Fibroblast of pulmonary artery (primary cell): Measurements from ENCODE around the gene CLEC4G.

Experiments used
- DNase-seq: peaks from one replicate; pipeline ENCODE4 v3.0.0-alpha.2; 2010; ENCODE audit warnings: low read depth
- H3K4me3 ChIP-seq: replicated peaks from 2 replicates; pipeline ENCODE4 v1.5.1; 2011; ENCODE audit warnings: low read depth, mild to moderate bottlenecking, control low read depth, low read length, moderate library complexity
- CTCF ChIP-seq: IDR thresholded peaks from 2 replicates; pipeline ENCODE4 v1.5.1; 2011; ENCODE audit warnings: mild to moderate bottlenecking, control low read depth, low read length, inconsistent platforms; ENCODE audit errors: missing control alignments

CLEC4G gene

GRCh38 chr19:7710616-7711015 lies 21.3 kb downstream of the CLEC4G start:
- no peak for TF ChIP-seq CTCF
- no peak overlapping the region for H3K4me3 ChIP-seq
- DNase-seq = no peak

DNA sequence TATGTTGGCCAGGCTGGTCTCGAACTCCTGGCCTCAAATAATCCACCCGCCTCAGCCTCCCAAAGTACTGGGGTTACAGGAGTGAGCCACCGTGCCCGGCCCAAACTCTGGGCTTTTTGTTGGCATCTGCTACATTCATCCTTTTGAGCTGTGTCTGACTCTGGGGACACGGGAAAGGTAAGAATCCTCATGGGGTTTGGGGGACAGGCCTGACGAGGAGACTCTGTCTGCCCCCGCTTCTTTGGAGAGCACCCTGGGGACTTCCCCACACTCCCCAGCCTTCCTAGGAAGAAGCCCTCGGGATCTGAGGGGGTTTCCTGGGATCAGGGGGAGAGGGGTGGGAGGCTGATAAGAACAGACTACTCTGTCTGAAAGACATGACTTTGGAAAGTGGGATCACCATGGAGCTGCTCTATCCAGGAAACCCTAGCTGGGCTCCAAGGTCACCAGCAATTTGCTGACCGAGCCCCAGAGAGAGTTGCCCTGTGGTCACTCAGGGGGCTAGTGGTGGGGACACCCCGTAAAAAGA lies 21.9 kb downstream of the CLEC4G start:
- H3K4me3 ChIP-seq = no peak overlapping the region
- DNase-seq = no peak
- TF ChIP-seq CTCF = no peak

- no peak overlapping the region for H3K4me3 ChIP-seq
- no peak for TF ChIP-seq CTCF
- DNase-seq = no peak
Measured at GRCh38 chr19:7706955-7707456, 24.9 kb downstream of the CLEC4G start.

DNA sequence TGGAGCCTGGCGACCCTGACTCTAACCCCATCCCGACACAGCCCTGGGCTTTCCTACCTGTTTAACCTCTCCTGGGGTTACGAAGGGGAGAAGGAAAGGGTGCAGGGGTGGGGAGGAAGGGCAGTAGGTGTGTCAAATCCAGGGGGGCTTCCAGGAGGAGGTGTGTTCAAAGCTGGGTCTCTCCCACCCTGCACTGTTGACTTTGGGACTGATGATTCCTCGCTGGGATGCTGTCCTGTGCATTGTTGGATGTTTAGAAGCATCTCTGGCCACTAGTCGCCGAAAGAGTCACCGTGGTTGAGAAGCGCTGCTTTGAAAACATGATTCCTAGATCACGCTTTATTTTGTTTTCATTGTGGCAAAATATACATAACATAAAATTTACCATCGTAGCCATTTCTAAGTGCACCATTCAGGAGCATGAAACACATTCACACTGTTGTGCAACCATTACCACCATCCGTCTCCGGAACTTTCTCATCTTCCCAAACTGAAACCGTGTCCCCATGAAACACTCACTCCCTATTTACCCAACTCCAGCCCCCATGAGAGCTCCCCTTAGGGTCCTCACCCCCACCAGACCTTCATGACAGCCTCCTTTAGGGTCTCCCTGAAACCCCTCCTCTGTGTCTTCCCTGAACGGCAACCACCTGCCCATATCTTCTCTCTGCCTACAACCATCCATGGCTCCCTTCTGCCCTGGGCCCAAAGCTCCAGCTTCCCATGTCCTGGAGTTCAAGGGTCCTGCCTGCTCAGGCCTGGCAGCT lies 25.5 kb downstream of the CLEC4G start:
- H3K4me3 ChIP-seq = no peak overlapping the region
- DNase-seq = no peak
- no peak for TF ChIP-seq CTCF

- no peak overlapping the region for H3K4me3 ChIP-seq
- TF ChIP-seq CTCF = no peak
- no peak for DNase-seq
Measured at GRCh38 chr19:7705387-7706187, 26.3 kb downstream of the CLEC4G start.

DNA sequence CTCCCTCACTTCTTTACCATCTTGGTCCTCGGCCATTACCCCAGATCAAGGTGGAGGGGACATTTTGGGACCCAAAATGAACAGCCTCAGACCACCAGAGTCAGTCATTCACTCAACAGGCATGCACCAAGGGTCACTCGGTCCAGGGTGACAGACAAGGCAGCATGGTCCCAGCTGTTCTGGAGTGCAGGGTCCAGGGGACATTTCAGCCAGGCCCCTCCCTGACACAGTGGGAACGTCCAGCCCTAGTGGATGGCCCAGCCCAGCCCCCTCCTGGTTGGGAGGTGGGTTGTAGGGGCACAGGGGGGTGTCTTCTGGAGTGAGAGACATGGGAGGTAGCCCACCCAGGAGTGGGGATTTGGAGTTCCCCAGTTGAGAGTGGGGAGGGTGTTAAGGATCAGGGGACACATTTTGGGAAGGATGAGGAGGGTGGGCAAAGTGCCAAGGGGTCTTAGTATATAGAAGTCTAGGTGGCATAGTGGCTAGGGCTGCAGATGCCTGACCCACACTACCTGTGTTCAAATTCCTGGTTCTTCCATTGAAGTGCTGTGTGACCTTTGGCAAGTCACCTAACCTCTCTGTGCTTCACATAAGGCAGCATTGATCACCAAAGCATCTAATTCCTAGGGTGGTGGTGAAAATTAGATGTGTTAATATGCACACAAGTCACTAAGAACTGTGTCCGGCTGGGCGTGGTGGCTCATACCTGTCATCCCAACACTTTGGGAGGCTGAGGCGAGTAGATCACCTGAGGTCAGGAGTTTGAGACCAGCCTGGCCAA lies 27.4 kb downstream of the CLEC4G start:
- DNase-seq = no peak
- TF ChIP-seq CTCF = no peak
- H3K4me3 ChIP-seq = no peak overlapping the region
